ENCODE results near the gene LCN10.

LCN10 gene

DNA sequence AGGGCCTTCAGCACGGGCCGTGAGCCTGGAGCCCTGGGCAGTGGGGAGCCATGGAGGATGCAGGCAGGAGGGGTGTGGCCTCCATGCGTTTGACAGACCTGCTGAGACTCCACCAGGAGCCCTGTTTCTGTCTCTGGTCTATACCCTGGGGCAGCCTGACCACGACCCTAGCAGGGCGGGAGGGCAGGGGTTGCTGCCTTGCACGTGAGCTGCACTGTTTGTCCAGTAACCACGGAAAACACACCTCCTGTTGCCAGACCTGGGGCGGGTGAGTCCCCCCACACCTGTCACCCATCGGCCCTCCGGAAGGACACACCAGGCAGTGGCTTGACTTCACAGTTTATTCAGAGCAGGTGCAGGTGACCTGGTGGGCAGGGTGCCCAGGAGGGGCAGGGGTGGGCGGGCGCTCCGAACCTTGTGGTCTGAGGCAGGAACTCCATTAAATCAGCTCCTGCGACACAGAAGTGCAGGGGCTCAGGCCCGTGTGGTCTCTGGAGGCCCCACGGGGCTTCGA lies 11.4 kb upstream of the LCN10 start:
- no peak for DNase-seq

DNA sequence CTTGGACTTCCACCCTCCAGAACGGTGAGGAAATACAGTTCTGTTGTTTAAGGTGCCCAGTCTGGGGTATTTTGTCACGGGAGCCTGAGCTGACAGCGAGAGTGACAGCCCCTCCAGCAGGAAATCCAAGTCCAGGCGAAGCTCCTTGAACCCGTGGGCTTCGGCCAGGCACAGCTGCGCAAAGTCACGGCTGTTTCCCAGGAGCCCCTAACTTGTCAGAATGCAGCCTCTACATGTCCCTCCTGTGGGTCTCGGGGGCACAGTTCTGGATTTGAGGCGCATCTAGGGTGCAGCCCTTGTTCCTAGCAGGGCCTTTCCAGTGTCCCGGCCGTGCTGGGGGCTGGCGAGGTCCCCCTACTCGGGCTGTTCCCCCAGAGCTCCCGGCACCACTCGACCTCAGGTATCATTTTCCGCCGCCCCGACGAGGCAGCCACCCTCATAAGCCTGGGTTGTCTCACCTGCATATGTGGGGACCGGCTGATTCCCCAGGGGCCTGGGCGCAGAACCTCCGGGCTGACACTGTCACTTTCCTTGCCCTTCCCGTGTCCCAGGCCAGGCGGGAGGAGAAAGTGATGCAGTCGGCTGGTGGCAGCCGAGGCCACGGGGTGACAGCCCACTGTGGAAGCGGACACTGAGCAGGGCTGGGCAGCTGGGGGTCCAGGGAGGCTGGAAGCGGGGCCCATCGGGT lies 10.8 kb upstream of the LCN10 start:
- no peak for DNase-seq

DNA sequence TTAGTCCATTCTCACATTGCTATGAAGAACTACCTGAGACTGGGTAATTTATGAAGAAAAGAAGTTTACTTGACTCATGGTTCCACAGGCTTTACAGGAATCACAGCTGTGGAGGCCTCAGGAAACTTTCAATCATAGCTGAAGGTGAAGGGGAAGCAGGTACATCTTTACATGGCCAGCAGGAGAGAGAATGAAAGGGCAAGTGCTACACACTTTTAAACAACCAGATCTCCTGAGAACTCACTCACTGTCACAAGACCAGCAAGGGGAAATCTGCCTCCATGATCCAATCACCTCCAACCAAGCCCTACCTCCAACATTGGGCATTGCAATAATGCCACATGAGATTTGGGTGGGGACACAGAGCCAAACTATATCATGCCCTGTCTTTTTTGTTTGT lies 9.1 kb upstream of the LCN10 start:
- no peak for DNase-seq

DNA sequence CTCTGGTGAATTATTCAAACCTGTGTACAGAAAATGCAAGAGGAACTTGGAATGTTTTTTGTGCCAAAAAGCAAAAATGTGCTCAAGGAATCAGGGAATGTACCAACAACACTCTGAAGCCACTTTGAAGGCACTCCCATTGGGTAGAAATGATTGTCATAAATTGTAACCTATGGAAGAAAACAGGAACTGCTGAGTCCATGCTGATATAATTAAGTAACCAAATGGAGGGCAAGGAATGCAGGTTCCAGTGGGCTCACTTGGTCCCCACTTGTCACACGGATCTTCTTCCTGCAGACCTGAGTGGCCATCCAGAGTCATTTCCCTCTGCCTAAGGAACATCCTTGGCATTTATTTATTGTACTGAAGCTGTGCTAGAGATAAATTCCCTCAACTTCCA lies 8.5 kb upstream of the LCN10 start:
- DNase-seq: no peak

DNA sequence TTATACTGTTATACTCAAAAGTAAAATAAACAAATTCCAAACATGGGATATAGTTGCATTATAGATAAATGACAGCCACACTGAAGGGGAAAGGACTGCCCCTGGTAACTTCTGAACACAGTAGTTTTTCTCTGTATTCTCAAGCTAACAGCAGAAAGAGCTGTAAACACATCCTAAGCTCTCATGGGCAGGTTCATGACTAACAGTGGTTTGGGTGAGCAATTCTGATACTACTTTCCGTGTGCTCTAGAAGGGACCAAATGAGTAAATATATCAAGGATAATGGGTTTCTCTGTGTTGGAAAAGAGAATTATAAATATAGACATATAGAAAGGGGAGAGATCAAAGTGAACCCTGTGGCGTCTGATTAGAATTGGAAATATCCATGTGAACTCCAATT lies 7.8 kb upstream of the LCN10 start:
- DNase-seq: no peak

DNA sequence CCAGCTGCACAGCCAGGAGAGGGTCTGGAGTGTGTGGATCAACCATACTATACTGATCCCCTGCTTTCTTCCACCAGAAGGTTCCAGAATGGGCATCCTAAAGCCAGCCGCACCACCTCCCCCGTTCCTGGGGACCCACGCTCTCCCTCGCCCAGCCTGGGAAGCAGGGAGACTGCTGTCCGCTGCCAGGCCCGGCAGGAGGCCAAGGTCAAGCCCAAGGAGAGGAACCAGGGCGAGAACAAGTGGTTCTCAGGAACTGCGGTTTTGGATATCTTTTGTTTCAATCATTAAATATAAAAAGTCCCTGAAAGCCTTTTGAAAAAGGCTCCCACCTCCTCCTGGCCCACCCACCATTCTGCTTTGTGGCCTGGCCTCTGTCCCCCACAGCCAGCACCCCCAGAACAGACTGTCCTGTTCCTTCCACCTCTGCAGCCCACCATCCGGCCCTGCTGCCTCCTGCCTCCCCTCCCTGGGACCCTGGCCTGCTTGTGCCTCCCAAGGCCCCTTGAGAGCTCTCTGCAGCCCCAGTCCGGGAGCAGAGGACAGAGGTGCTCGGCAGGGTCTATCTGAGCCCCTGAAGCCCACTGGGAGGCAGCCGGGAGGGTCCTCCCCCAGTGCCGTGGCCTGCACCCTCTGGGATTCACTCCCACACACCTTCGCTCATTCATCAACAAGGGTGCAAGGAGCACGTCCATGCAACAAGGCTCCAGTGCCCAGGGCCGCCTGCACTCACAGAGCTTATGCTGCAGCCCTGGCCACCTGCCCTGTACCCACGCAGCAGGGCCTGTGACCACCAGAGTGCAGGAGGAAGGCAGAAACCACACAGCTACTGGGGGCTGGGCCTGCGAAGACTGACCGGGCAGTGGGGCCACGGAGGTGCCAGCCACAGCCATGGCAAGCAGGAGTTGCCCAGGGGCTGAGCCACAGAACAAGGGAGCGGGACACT lies 6.2 kb upstream of the LCN10 start:
- DNase-seq: no peak

DNA sequence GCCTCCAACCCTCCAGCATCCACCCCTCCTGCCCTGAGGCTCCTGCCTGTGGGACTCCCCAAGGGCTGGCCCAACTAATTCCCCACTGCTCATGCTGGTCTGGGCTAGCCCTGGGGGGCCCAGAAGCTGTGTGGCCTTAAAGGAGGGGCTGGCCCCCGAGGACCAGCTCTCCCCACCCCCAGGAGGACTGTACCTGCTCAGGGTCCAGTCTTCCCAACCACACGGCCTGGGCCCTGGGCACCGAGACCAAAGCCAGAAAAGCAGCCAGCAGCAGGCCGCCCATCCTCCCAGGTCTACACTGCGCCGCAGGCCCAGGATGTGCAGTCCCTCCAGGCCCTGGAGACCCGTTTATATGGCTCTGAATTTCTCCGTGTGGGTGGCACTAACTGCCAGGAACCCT lies 5.5 kb upstream of the LCN10 start, which contains the start of gene LCN6:
LCN6 (minus strand) TSS at position 325 of the 400 bp plus-strand sequence; CDS start at position 283, 42 bp downstream.
- no peak for DNase-seq

DNA sequence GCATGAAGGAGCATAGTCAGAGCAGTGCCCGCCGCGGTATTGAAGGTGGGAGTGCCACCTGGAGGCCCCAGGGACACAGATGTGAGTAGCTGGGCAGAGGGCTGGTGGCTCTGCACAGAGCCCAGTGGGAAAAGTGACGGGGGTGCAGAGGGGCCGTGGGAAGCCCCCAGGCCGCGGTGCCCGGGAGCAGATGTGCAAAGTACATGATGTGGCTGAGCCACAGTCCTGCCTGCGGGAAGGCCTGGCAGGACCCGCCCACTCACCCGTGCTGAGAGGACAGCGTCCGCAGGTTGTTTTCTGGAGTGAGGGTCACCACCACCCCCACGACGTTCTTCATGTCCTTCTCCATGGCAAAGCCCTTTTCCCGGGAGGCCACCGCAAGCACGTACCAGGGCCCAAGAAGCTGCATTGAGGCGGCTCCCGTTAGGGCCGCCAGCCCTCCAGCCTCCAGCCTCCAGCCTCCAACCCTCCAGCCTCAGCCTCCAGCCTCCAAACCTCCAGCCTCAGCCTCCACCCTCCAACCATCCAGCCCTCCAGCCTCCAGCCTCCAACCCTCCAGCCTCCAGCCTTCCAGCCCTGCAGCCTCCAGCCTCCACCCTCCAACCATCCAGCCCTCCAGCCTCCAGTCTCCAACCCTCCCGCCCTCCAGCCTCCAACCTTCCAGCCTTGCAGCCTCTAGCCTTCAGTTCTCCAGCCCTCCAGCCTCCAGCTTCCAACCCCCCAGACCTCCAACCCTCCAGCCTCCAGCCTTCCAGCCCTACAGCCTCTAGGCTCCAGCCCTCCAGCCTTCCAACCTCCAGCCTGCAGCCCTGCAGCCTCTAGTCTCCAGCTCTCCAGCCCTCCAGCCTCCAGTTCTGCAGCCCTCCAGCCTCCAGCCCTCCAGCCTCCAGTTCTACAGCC lies 4.7 kb upstream of the LCN10 start:
- DNase-seq: no peak

DNA sequence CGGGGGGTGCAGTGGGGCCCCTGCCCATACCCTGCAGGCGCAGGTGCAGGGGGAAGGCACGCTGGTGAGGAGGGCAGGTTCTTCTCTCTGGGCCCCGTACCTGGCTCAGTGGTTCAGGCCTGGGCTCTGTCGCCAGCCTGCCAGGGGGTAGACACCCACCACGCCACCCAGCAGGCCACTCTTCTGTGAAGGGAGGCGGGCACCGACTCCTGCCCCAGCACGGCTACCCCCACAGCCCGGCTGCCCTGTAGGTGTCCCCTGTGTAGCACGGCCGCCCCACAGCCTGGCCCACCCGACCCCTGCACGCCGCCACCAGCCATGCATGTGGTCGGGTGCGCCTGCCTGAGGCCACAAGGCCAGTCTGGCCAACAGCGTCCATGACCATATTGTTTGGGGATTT lies 3.9 kb upstream of the LCN10 start:
- no peak for DNase-seq

DNA sequence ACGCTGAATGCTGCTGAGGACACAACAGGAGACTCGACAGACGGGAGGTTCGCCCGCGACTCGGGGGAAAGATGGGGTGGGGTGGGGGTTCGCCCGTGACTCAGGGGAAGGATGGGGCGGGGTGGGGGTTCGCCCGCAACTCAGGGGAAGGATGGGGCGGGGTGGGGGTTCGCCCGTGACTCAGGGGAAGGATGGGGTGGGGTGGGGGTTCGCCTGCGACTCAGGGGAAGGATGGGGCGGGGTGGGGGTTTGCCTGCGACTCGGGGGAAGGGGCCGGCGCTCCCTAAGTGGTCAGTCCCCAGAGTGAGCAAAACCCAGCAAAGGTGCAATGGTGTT lies 3.4 kb upstream of the LCN10 start:
- DNase-seq: no peak

DNA sequence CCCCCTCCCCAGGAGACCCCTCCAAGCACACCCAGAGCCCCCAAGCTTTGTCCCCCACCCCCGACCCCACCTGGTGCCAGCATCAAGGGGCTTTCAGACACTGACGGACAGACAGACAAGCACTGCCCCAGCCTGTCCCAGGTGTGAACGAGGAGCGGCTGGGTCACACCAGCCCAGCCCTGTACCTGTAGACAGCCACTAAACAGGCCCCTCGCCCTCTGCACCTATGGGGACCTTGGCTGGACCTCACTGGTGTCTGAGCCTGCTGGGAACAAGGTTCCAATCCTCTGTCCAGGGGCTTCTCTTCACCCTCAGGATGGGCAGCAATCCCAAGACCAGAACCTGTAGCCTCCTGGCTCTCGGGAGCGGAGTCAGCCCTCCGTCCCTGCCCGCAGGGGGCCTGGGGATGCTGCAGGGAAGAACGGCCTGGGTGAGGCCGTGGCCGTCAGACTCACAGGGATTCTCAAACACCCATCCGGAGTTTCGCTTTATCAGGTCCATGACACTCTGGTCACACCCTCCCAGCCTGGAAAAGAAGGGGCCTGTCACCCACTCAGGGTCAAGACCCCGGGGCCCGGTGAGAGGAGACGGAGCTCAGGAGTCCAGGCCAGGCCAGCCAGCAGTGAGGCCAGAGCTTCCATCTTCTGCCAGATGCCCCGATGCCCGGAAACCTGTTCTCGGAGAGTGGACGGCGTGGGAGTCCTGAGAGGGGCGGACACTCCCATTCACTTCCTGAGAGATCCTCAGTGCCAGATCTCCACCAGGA lies 2.8 kb upstream of the LCN10 start:
- no peak for DNase-seq

DNA sequence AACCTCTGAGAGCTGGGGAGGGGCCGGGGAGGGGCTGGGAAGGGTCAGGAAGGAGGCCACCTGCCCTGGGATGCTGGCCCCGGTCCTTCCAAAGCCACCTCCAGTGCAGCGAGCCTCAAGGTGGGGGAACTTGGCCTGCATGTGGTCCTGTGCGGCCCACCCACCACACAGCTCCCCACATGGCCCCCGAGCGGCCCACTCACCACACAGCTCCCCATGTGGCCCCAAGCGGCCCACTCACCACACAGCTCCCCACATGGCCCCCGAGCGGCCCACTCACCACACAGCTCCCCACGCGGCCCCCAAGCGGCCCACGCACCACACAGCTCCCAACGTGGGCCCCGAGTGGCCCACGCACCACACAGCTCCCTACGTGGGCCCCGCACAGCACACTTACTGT lies 2.0 kb upstream of the LCN10 start:
- no peak for DNase-seq

DNA sequence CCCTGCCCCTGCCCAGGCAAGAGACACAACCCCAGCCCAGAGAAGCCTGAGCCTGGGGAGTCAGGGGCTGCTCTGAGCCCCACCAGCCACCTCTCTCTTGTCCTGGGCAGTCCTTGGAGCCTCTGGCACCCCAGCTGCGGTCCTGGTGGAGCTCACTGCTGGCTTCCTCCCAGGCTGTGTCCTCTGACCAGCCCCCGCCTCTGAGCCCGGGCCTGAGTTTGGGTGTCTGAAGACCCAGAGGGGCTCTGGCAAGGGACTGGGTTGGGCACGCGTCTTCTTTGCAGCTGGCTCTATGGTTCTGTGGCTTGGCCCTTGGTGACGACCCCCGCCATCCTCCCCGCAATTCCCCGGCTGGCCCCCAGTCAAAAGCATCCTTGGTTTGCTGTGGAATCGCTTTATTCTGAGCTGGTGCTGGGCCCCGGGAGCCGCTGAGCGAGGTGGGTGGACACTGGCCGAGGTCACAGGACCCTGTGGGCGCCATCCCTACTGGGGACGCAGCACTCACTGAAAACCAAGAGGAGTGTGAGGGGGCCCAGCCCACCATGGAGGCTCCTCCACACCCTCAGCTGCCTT lies 985 bp upstream of the LCN10 start:
- no peak for DNase-seq

DNA sequence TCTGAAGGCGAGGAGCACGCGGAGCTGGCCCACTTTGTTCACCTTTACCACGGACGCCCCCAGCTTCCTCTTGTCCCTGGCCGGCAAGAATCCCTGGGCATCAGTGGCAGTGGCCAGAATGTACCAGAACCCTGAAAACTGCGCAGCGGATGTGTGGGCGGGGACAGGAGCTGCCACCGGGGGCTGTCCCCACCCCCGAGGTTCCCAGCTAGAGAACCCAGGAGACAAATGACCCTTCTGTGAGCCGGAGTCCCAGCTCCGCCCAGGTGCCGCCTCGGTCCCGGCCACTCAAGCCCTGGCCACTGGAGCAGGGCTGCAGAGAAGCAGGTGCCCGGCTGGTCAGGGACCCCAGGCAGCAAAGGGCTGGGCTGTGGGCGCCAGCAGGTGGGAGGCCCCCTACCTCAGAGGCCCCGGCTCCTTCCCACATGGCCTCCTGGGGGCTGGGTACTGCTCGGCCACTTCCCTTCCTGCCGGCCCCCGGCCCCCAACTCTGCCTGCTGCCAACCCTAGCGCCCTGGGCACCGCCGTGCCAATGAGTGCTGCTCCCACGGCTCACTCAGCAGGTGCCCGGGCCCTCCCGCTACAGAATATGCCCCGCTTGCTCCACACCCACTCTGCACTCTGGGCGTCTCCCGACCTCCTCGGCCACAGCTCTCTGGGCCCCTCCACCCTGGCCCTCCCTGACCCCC lies 713 bp downstream of the LCN10 start:
- DNase-seq: no peak

DNA sequence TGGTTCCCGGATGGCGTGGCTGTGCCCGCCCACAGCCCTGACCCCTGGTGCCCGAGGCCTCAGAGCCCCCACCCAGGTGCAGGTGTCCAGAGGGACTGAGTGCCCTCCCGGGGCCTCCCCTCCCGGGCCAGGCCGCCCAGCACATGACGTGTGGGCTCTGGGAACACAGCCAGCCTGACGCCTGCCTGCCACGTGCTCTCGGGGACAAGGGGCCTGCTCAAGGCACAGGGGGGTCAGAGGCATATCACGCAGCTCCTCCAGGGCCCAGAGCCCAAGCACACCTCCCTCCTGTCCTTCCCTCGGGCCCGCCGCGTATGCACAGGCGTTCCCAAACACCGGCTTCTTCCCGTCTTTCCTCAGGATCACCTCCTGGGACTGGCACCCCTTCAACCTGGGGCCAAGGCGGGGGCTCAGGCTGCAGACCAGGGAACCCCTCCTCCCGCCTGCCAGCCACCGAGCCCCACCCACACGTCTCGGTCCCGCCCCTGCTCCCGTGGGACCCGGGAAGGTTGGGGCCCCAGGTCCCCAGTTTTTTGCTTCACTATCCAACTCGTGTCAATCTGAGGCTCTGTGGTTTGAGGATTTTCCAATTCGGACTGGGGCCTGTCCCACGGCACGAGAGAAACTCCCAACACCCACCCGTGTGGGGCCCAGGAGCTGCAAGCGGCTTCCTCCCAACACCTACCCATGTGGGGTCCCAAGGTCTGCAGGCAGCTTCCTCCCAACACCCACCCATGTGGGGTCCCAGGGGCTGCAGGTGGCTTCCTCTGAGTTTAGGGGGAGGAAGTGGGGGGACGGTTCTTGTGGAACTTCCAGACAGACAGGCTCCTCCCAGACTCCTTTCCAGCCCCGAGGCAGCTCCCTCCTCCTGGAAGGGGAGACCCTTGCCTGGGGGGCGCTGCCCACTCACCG lies 1.5 kb downstream of the LCN10 start:
- no peak for DNase-seq

DNA sequence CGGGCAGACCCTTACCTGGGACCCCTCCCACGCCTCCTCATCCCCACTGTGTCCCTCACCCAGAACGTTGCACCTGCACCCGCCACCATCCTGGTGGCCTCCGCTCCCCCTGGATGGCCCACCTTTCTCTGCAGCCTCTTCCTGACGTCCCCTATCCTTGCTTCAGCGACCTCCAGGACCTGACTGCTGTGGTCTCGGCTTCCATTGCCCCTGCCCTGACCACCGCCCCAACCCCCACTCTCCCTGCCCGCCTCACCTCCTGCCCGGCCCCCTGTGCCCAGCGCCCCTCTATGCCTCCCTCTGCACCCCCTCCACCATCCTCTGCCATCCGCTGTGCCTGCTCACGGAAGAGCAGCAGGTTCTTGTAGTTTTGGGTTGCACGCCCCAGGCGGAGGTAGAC lies 2.2 kb downstream of the LCN10 start:
- DNase-seq: no peak

DNA sequence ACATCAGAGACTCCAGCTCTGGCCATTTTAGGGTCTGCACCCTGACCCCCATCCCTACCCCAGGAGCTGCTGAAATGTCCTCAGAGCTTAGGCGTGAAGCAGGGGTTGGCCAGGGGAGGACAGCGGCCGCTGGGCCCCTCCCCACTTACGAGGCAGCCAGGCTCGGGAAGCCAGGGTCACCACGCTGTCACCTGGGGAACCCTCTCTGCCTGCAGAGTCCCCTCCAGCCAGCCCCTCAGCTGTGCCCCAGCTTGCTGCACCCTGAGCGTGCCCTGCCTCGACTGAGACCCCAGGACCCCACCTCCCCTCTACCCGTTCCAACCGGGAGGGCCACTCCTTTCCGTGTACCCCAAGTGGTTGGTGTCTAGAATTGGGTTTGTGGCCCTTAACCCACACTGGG lies 2.7 kb downstream of the LCN10 start:
- no peak for DNase-seq

DNA sequence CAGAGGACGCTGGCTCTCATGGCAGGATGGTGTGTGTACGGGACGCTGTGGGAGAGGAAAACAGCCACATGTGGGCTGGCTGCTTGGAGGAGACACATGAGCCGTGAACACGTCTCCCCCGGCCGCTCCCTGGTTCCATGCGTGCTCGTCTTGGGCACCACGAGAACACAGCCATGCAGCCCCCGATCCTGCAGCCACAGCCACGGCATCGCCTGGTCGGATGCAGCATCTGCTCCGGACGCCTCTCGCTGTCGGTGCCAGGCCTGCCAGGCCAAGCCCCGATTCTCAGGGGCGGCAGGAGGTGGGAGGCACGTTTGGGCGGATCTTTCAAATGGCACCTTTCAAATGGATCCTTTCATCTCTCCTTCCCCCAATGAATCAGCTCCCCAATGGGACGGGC lies 3.2 kb downstream of the LCN10 start:
- DNase-seq: no peak

DNA sequence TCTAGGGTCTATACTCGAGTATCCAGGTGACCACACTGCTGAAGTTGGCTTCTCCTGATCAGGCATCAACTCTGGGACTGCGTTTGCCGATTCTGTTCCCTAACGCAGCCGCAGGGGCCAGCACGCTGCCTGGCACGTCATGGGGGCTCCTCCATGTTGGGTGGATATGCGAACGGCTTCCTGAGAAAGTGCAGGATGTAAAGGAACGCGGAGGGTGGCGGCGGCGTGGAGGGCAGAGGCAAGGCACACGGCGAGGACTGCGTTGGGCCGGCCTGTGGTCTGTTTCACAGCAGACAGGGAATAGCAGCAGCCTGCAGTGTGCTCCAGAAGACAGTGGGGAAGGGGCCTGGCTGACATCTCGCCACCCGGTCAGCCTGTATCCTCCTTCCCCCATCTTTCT lies 3.8 kb downstream of the LCN10 start:
- no peak for DNase-seq

DNA sequence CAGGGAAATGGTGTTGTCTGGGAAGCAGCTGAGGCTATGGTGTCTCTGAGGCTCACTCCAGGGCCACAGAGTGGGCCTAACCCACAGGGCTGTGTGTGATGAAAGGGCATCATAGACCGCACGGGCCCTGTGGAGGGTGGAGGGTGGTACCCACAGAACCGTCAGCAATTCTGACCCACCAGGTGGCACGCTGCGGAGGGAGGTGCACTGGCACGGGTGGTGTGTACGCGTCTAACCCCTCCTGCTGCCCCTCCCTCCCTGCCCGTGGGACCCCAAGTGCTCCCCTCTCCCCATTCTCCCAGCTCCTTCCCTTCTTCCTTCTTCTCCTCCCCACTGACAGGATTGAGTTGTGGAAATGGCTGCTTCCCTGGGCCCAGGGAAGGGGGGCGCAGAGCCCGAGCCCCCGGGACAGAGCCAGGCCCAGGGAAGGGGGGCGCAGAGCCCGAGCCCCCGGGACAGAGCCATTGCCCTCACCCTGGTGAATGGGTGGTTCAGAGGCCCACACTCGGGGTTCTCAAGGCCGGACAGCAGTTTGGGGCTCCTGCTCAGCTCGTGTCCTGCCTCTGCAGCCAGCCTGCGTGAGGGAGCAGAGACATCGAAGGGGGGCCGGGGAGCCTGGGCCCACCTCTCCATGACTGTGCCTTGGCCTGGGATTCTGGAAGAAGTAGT lies 6.8 kb downstream of the LCN10 start:
- no peak for DNase-seq
